ENCODE measurements around the gene ZMYND8. TPM values are rescaled to one million over a fixed set of nuclear protein-coding genes. Genes with fewer than 3 reads are reported as not detected.
"Not testable (repeated sequence)": the region's sequence is repeated elsewhere in the genome, so short reads cannot be mapped to it uniquely, and the experiment has no call there.

Gene ZMYND8
- total and polyA plus RNA-seq, 2 donors (not counting 3 experiments of a cell fraction or from before 2014, with no cell fraction given), result 30.6 to 75.2 TPM

DNA sequence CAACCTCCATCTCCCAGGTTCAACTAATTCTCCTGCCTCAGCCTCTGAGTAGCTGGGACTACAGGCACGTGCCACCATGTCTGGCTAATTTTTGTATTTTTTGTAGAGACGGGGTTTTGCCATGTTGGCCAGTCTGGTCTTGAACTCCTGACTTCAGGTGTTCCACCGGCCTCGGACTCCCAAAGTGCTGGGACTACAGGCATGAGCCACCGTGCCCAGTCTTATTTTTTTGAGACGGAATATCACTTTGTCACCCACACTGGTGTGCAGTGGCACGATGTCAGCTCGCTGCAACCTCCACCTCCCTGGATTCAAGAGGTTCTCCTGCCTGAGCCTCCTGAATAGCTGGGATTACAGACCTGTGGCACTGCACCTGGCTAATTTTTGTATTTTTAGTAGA is 17.6 kb upstream of the ZMYND8 start:
- H4K20me1 ChIP-seq (replicated peaks; ENCODE audit: control insufficient read depth, extremely low read depth, insufficient read depth, low read length); BruUV-seq (replicated peaks); intact Hi-C loops (cut with micrococcal nuclease); H3K27ac ChIP-seq (ENCODE audit: insufficient read depth, low read depth, low read length); DNase-seq (ENCODE audit: low read depth, low spot score); H3K4me1 ChIP-seq (ENCODE audit: control insufficient read depth, extremely low read depth, insufficient read depth, low read length); H3K9me1 ChIP-seq (replicated peaks; ENCODE audit: control insufficient read depth, extremely low read depth, insufficient read depth, low read length); POLR2A ChIA-PET; H3K36me3 ChIP-seq (ENCODE audit: control insufficient read depth in 2 of 2, extremely low read depth in 1 of 2, insufficient read depth in 2 of 2, low read length in 2 of 2); H2AFZ ChIP-seq (ENCODE audit: low read depth, low read length); H3K4me3 ChIP-seq (replicated peaks in 1 of 3; ENCODE audit: insufficient read depth in 1 of 3, low read depth in 1 of 3, low read length in 3 of 3); H3K27me3 ChIP-seq (ENCODE audit: control insufficient read depth in 2 of 2, insufficient read depth in 2 of 2, low read length in 2 of 2); FAIRE-seq; H3K4me2 ChIP-seq (ENCODE audit: insufficient read depth, low read length); H3K79me2 ChIP-seq (ENCODE audit: control insufficient read depth, insufficient read depth, low read length); dilution Hi-C loops (cut with MboI; ENCODE audit: extremely low pct_ligation_motif_present, low sequenced_read_pairs); H3K9ac ChIP-seq (replicated peaks; ENCODE audit: extremely low read depth, insufficient read depth, low read length); H3K9me3 ChIP-seq (replicated peaks; ENCODE audit: control insufficient read depth, insufficient read depth, low read length): not testable (repeated sequence)
- CTCF ChIA-PET, result interaction anchor here (1.2 kb wide), 1 partner anchor 10 kb away, joined by 3 read pairs; no protein-coding TSS in a partner anchor

DNA sequence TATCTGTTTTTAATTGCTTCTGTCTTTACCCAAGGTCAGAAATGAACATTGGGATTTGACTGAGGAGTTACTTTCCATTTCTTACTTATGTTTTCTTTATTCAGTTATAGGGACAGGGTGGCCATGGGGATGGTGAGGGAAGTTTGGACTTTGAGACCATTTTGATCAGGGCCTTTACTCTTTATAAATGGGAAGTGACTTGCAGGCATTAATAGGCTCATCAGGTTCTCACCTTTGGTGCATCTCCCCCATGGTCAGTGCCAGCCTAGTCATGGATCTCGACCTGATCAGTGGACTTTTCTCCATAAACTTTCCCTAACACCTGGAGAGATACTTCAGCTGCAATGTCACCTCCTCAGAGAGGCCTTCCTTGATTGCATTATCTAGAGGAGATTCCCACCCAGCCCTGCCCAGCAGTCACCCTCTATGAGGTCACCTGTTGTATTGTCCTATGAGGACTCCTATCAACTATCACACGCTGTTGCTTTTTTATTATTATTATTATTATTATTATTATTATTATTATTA is 16.8 kb upstream of the ZMYND8 start:
- no peak overlapping the region for H3K4me3 ChIP-seq (replicated peaks in 1 of 3; ENCODE audit: insufficient read depth in 1 of 3, low read depth in 1 of 3, low read length in 3 of 3)
- no peaks in the 10 kb centered on the region for H3K4me1 ChIP-seq (ENCODE audit: control insufficient read depth, extremely low read depth, insufficient read depth, low read length)
- no peaks in the 10 kb centered on the region for H3K27me3 ChIP-seq (ENCODE audit: control insufficient read depth in 2 of 2, insufficient read depth in 2 of 2, low read length in 2 of 2)
- TF ChIP-seq, protein P1, sequence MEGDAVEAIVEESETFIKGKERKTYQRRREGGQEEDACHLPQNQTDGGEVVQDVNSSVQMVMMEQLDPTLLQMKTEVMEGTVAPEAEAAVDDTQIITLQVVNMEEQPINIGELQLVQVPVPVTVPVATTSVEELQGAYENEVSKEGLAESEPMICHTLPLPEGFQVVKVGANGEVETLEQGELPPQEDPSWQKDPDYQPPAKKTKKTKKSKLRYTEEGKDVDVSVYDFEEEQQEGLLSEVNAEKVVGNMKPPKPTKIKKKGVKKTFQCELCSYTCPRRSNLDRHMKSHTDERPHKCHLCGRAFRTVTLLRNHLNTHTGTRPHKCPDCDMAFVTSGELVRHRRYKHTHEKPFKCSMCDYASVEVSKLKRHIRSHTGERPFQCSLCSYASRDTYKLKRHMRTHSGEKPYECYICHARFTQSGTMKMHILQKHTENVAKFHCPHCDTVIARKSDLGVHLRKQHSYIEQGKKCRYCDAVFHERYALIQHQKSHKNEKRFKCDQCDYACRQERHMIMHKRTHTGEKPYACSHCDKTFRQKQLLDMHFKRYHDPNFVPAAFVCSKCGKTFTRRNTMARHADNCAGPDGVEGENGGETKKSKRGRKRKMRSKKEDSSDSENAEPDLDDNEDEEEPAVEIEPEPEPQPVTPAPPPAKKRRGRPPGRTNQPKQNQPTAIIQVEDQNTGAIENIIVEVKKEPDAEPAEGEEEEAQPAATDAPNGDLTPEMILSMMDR (IDR thresholded peaks at IDR 0.05; ENCODE audit: extremely low read depth in 1 of 2, insufficient read depth in 1 of 2, low read depth in 1 of 2, low read length in 2 of 2), result no peak
- no peak for TF ChIP-seq JUN (IDR thresholded peaks at IDR 0.05; ENCODE audit: borderline replicate concordance, insufficient read depth, insufficient read length, low read depth)
- TF ChIP-seq, protein P2, sequence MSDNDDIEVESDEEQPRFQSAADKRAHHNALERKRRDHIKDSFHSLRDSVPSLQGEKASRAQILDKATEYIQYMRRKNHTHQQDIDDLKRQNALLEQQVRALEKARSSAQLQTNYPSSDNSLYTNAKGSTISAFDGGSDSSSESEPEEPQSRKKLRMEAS (IDR thresholded peaks at IDR 0.05; ENCODE audit: insufficient read depth, insufficient read length), result no peak
- TF ChIP-seq MYC (IDR thresholded peaks at IDR 0.05; ENCODE audit: low read depth, low read length), result no peak
- TF ChIP-seq POLR2A (IDR thresholded peaks at IDR 0.05; ENCODE audit: low read depth, low read length), result no peak
- no peak for TF ChIP-seq GATA2 (IDR thresholded peaks at IDR 0.05; ENCODE audit: insufficient read depth, insufficient read length, low read depth, low read length)
- TF ChIP-seq EZH2 (IDR thresholded peaks at IDR 0.05; ENCODE audit: borderline replicate concordance, low read depth, low read length, severe bottlenecking), result no peak
- no peak for TF ChIP-seq FOS (IDR thresholded peaks at IDR 0.05; ENCODE audit: borderline replicate concordance, insufficient read depth, low read length)
- no peak for TF ChIP-seq POLR2AphosphoS5 (IDR thresholded peaks at IDR 0.05; ENCODE audit: insufficient read depth, low read depth, low read length)
- POLR2A ChIA-PET, result no interaction called here
- no peaks in the 10 kb centered on the region for H3K36me3 ChIP-seq (ENCODE audit: control insufficient read depth in 2 of 2, extremely low read depth in 1 of 2, insufficient read depth in 2 of 2, low read length in 2 of 2)
- DNase-seq (ENCODE audit: low read depth, low spot score) (no peak), FAIRE-seq (no peak)
- no peak overlapping the region for H3K4me2 ChIP-seq (ENCODE audit: insufficient read depth, low read length)
- dilution Hi-C loops (cut with MboI; ENCODE audit: extremely low pct_ligation_motif_present, low sequenced_read_pairs), result no loop called here
- H3K9ac ChIP-seq (replicated peaks; ENCODE audit: extremely low read depth, insufficient read depth, low read length), result no peak overlapping the region
- BruUV-seq (replicated peaks), result no TSS peak
- H4K20me1 ChIP-seq (replicated peaks; ENCODE audit: control insufficient read depth, extremely low read depth, insufficient read depth, low read length), result no peaks in the 10 kb centered on the region
- intact Hi-C loops (cut with micrococcal nuclease), result no loop called here
- no peaks in the 10 kb centered on the region for H3K9me1 ChIP-seq (replicated peaks; ENCODE audit: control insufficient read depth, extremely low read depth, insufficient read depth, low read length)
- no peaks in the 10 kb centered on the region for H3K9me3 ChIP-seq (replicated peaks; ENCODE audit: control insufficient read depth, insufficient read depth, low read length)
- no peak overlapping the region for H3K27ac ChIP-seq (ENCODE audit: insufficient read depth, low read depth, low read length)
- H2AFZ ChIP-seq (ENCODE audit: low read depth, low read length), result no peak overlapping the region
- no peaks in the 10 kb centered on the region for H3K79me2 ChIP-seq (ENCODE audit: control insufficient read depth, insufficient read depth, low read length)
- CTCF ChIA-PET, result interaction anchor here (0.8 to 1.7 kb wide), 2 partner anchors 11 to 12 kb away, joined by 3 to 10 read pairs; no protein-coding TSS in a partner anchor

All from endothelial cell of umbilical vein (primary cell).